H9 (cell line): ENCODE measurements around the gene HUWE1. TPM values are rescaled to one million over a fixed set of nuclear protein-coding genes. Genes with fewer than 3 reads are reported as not detected.

Experiments used
- DNase-seq: peaks from one replicate; pipeline ENCODE4 v3.0.0-alpha.2; 2017
- H2AFZ ChIP-seq: one replicate; pipeline ENCODE4 v1.6.1; 2013; ENCODE audit warnings: mild to moderate bottlenecking, low read length, control low read depth, moderate library complexity
- H2AK5ac ChIP-seq: 2 replicates; pipeline ENCODE4 v1.6.1; 2013; ENCODE audit warnings: low read length, control low read depth, mixed read lengths; ENCODE audit not compliant: insufficient read length
- H2BK120ac ChIP-seq: one replicate; pipeline ENCODE4 v1.6.1; 2013; ENCODE audit warnings: low read depth, mild to moderate bottlenecking, low read length, control low read depth, inconsistent platforms; ENCODE audit not compliant: poor library complexity, severe bottlenecking
- H2BK12ac ChIP-seq: 2 replicates; pipeline ENCODE4 v1.6.1; 2013; ENCODE audit warnings: low read length, control low read depth, mixed read lengths, low read depth; ENCODE audit not compliant: insufficient read length
- H2BK15ac ChIP-seq: 2 replicates; pipeline ENCODE4 v1.6.1; 2013; ENCODE audit warnings: low read depth, low read length, control low read depth
- H2BK20ac ChIP-seq: one replicate; pipeline ENCODE4 v1.6.1; 2013; ENCODE audit warnings: low read depth, mild to moderate bottlenecking, low read length, control low read depth, inconsistent platforms; ENCODE audit not compliant: poor library complexity, severe bottlenecking
- H2BK5ac ChIP-seq: 2 replicates; pipeline ENCODE4 v1.6.1; 2013; ENCODE audit warnings: low read length, control low read depth, mixed read lengths; ENCODE audit not compliant: insufficient read length
- H3K14ac ChIP-seq: 2 replicates; pipeline ENCODE4 v1.6.1; 2013; ENCODE audit warnings: low read length, control low read depth; ENCODE audit not compliant: insufficient read depth
- H3K18ac ChIP-seq: 2 replicates; pipeline ENCODE4 v1.6.1; 2013; ENCODE audit warnings: low read depth, mild to moderate bottlenecking, mixed read lengths, low read length, control low read depth; ENCODE audit not compliant: insufficient read length
- H3K23ac ChIP-seq: 2 replicates; pipeline ENCODE4 v1.6.1; 2013; ENCODE audit warnings: low read length, control low read depth, mixed read lengths, low read depth; ENCODE audit not compliant: insufficient read length
- H3K23me2 ChIP-seq: 2 replicates; pipeline ENCODE4 v1.6.1; 2013; ENCODE audit warnings: low read depth, mild to moderate bottlenecking, mixed read lengths, low read length, control low read depth; ENCODE audit not compliant: insufficient read length, poor library complexity, severe bottlenecking
- H3K27ac ChIP-seq: 2 replicates; pipeline ENCODE4 v1.5.1; 2013; ENCODE audit warnings: low read length, control low read depth, mixed read lengths, low read depth; ENCODE audit not compliant: insufficient read length
- H3K27me3 ChIP-seq: 2 replicates; pipeline ENCODE4 v1.6.1; 2013; ENCODE audit warnings: low read length, control low read depth, inconsistent platforms; ENCODE audit not compliant: insufficient read depth
- H3K4ac ChIP-seq: 2 replicates; pipeline ENCODE4 v1.6.1; 2013; ENCODE audit warnings: low read depth, mild to moderate bottlenecking, control low read depth, inconsistent platforms, low read length, moderate library complexity
- H3K4me1 ChIP-seq: 2 replicates; pipeline ENCODE4 v1.6.1; 2013; ENCODE audit warnings: low read length, control low read depth, inconsistent platforms; ENCODE audit not compliant: insufficient read depth
- H3K4me2 ChIP-seq: 2 replicates; pipeline ENCODE4 v1.6.1; 2013; ENCODE audit warnings: low read length, control low read depth, mixed read lengths; ENCODE audit not compliant: insufficient read length, insufficient read depth
- H3K56ac ChIP-seq: 2 replicates; pipeline ENCODE4 v1.6.1; 2013; ENCODE audit warnings: low read depth, mild to moderate bottlenecking, mixed read lengths, low read length, control low read depth; ENCODE audit not compliant: insufficient read length
- H3K79me1 ChIP-seq: 2 replicates; pipeline ENCODE4 v1.6.1; 2013; ENCODE audit warnings: low read depth, mild to moderate bottlenecking, moderate library complexity, low read length, control low read depth, inconsistent platforms; ENCODE audit not compliant: insufficient read depth, poor library complexity, severe bottlenecking
- H3K79me2 ChIP-seq: 2 replicates; pipeline ENCODE4 v1.6.1; 2013; ENCODE audit warnings: low read length, control low read depth, inconsistent platforms; ENCODE audit not compliant: insufficient read depth
- H3K9ac ChIP-seq: 2 replicates; pipeline ENCODE4 v1.6.1; 2013; ENCODE audit warnings: low read length, control low read depth, mixed read lengths; ENCODE audit not compliant: insufficient read length; ENCODE audit errors: extremely low read depth
- H3K9me3 ChIP-seq: one replicate; pipeline ENCODE4 v1.6.1; 2013; ENCODE audit warnings: low read depth, low read length, inconsistent platforms; ENCODE audit not compliant: control insufficient read depth
- H3T11ph ChIP-seq: one replicate; pipeline ENCODE4 v1.6.1; 2013; ENCODE audit warnings: mild to moderate bottlenecking, low read length, control low read depth, inconsistent platforms
- H4K20me1 ChIP-seq: one replicate; pipeline ENCODE4 v1.6.1; 2013; ENCODE audit not compliant: control insufficient read depth, insufficient read length, insufficient read depth
- H4K5ac ChIP-seq: 2 replicates; pipeline ENCODE4 v1.6.1; 2013; ENCODE audit warnings: low read depth, mild to moderate bottlenecking, mixed read lengths, low read length, control low read depth; ENCODE audit not compliant: insufficient read length
- H4K8ac ChIP-seq: replicated peaks from 2 replicates; pipeline ENCODE4 v1.6.1; 2013; ENCODE audit warnings: low read length, control low read depth, mixed read lengths, low read depth; ENCODE audit not compliant: insufficient read length
- H4K91ac ChIP-seq: 2 replicates; pipeline ENCODE4 v1.6.1; 2013; ENCODE audit warnings: low read depth, mild to moderate bottlenecking, moderate library complexity, mixed read lengths, low read length, control low read depth; ENCODE audit not compliant: insufficient read length
- H3K27ac Mint-ChIP-seq, 3 experiments: 2 replicates in 2 of 3; 3 replicates in 1 of 3; pipeline ENCODE4 v1.8.0; 2020 to 2021; ENCODE audit warnings: mixed read lengths in 3 of 3, mild to moderate bottlenecking in 1 of 3, moderate library complexity in 1 of 3
- H3K27me3 Mint-ChIP-seq: 2 replicates; pipeline ENCODE4 v1.8.0; 2021; ENCODE audit warnings: low read depth, mild to moderate bottlenecking, moderate library complexity, mixed read lengths
- H3K36me3 Mint-ChIP-seq, 3 experiments: 2 replicates in 2 of 3; 3 replicates in 1 of 3; pipeline ENCODE4 v1.8.0; 2020 to 2021; ENCODE audit warnings: low read depth in 3 of 3, mixed read lengths in 3 of 3; ENCODE audit not compliant: insufficient read depth in 1 of 3
- H3K4me1 Mint-ChIP-seq, 2 experiments: 2 replicates each; pipeline ENCODE4 v1.8.0; 2020; ENCODE audit warnings: mixed read lengths in 2 of 2
- H3K4me3 Mint-ChIP-seq, 2 experiments: 2 replicates in 1 of 2; 3 replicates in 1 of 2; pipeline ENCODE4 v1.8.0; 2020 to 2021; ENCODE audit warnings: mild to moderate bottlenecking in 2 of 2, mixed read lengths in 2 of 2, moderate library complexity in 1 of 2
- H3K9me3 Mint-ChIP-seq, 2 experiments: 2 replicates in 1 of 2; 3 replicates in 1 of 2; pipeline ENCODE4 v1.8.0; 2020; ENCODE audit warnings: mild to moderate bottlenecking in 2 of 2, mixed read lengths in 2 of 2, moderate library complexity in 1 of 2
- whole genome bisulfite sequencing: extraction: QIAGEN DNeasy Blood & Tissue Kit; methylation state at CpG from one replicate; pipeline ENCODE4 v1.1.7; 2013; ENCODE audit warnings: missing lambda C conversion rate, low lambda C conversion rate, mixed read lengths; ENCODE audit not compliant: insufficient read length; ENCODE audit errors: extremely low coverage; 5-methylcytosine and 5-hydroxymethylcytosine counted together
- total RNA-seq: library from RNA; stranded (reverse); gene quantifications from 2 replicates; pipeline ENCODE4 v1.2.1, GENCODE V29; 2021
- TF ChIP-seq, protein P1 (sequence below): fragments of 200-600 bp; sonication (generic); conservative IDR thresholded peaks from 3 replicates; pipeline ENCODE4 v1.8.0; 2021; ENCODE audit warnings: antibody characterized with exemption, mild to moderate bottlenecking

The HUWE1 gene
- total RNA-seq, 1 experiment from 2014 or later, result 230 TPM

DNA sequence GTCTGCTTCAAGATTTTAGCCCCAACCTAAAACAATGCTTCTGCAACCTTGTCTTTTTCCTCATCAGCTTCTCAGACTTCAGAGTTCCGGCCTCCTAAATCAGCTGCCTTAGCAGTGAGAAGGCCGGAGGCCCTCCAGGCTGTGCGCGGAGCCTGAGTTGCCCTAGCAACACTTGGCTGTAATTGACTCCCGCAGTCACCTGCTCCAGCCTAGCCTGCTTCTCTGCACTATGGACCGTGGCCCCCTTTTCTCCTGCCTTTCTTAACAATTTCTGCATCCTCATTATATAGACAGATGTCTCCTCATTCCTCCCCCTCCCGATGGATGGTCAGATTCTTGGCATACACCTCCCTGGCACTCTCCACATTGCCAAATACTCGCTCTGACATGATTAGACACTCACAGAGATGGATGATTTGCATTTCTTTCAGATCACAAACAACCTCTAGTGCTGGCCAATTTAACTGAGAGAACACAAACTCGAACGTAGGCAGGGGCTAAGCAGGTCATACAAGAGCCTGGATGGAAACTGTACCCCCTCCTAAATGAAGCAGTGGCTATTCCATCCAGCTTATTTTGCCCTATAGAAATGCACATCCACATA is 9.5 kb upstream of the HUWE1 start:
- Histone ChIP-seq H3K4ac (no peak overlapping the region), H3K4me1 (no peaks in the 10 kb centered on the region), H3K79me2 (no peaks in the 10 kb centered on the region), H3K27me3 (no peaks in the 10 kb centered on the region), H2AK5ac (no peak overlapping the region), H2BK15ac (no peak overlapping the region), H3K4me2 (no peak overlapping the region), H3K18ac (no peak overlapping the region), H3K23me2 (no peaks in the 10 kb centered on the region), H2AFZ (no peak overlapping the region), H4K91ac (no peak overlapping the region), H4K5ac (no peak overlapping the region), H3K9ac (no peak overlapping the region), H3K79me1 (no peaks in the 10 kb centered on the region), H3K23ac (no peak overlapping the region), H2BK12ac (no peak overlapping the region), H4K8ac (no peak overlapping the region), H3K14ac (no peak overlapping the region), H3K56ac (no peak overlapping the region), H2BK20ac (no peak overlapping the region), H2BK5ac (no peak overlapping the region), H4K20me1 (no peaks in the 10 kb centered on the region), H2BK120ac (no peak overlapping the region), H3K27ac (no peak overlapping the region), H3K9me3 (peaks cover 6% of the 10 kb centered on the region), H3T11ph (no peak overlapping the region)
- no peaks in the 10 kb centered on the region; the same call in 1 of the 2 replicates for H3K27me3 Mint-ChIP-seq
- no peak for DNase-seq
- H3K36me3 Mint-ChIP-seq, result peaks cover 2 to 4% (median 2%) of the 10 kb centered on the region in 3 experiments; a peak in 3 of 7 replicates
- H3K4me1 Mint-ChIP-seq, result no peaks in the 10 kb centered on the region
- no CpG with 5 or more reads among the region's 10 CpGs for WGBS
- H3K27ac Mint-ChIP-seq, result no peak overlapping the region
- H3K4me3 Mint-ChIP-seq, result no peak overlapping the region
- peaks cover 55 to 62% of the 10 kb centered on the region in 2 experiments for H3K9me3 Mint-ChIP-seq
- TF ChIP-seq, protein P1, sequence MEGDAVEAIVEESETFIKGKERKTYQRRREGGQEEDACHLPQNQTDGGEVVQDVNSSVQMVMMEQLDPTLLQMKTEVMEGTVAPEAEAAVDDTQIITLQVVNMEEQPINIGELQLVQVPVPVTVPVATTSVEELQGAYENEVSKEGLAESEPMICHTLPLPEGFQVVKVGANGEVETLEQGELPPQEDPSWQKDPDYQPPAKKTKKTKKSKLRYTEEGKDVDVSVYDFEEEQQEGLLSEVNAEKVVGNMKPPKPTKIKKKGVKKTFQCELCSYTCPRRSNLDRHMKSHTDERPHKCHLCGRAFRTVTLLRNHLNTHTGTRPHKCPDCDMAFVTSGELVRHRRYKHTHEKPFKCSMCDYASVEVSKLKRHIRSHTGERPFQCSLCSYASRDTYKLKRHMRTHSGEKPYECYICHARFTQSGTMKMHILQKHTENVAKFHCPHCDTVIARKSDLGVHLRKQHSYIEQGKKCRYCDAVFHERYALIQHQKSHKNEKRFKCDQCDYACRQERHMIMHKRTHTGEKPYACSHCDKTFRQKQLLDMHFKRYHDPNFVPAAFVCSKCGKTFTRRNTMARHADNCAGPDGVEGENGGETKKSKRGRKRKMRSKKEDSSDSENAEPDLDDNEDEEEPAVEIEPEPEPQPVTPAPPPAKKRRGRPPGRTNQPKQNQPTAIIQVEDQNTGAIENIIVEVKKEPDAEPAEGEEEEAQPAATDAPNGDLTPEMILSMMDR, result no peak
